Measurements from ENCODE around the gene NFATC2.

GRCh38 chr20:51569815-51570738 is 27.6 kb upstream of the NFATC2 start:
- TF ChIP-seq POLR2A (IDR thresholded peaks at IDR 0.05) (no peak), POLR2AphosphoS5 (IDR thresholded peaks at IDR 0.05) (no peak)

All from breast epithelium (tissue), 3 donors.